GM21528 (cell line): ENCODE results near the gene ASB6.
"Not testable (repeated sequence)": the region's sequence is repeated elsewhere in the genome, so short reads cannot be mapped to it uniquely, and the experiment has no call there.

Experiments used
- ATAC-seq: cut with Tn5 transposase; IDR thresholded peaks from one replicate; pipeline ENCODE4 v1.9.1; 2021; ENCODE audit warnings: mild to moderate bottlenecking, moderate library complexity; ENCODE audit not compliant: unreplicated experiment, low FRiP score

ASB6 gene

DNA sequence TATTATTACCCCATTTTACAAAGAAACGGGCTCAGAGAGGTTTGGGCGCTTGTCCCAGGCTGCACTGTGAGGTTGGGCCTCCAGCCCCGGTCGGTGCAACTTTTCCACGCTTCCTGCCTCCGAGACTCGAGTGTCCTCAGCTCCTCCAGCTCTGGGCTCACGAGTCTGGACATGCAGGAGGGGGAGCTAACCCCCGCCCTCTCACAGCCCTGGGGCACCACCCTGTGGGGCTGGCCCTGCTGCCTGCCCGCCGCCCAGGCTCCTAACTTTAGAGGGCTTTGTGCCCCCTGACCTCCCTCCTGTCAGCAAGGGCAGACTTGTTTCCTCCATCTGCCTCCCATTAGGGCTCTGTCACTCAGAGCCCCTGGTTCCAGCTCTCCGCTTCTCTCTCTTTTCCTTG, 4.3 kb upstream of the ASB6 start:
- no peak for ATAC-seq

GRCh38 chr9:129644902-129645301, 3.0 kb upstream of the ASB6 start:
- no peak for ATAC-seq

DNA sequence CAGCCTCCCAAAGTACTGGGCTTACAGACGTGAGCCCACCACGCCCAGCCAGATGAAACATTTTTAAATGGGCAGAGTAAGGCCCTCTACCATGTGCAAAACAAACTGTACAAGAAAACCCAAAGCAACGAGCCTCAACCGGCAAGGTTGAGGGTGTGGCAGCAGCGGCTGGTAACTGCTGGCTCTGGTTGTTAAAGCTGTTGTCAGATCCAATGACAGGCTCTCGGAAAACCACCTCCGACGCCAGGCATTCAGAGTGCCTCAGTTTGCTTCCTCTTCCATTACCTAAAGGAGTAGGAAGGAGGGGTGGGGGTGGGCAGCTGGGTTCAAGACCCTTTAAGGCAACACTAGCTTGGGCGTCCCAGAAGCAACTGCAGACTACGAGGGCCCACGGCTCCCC, 2.4 kb upstream of the ASB6 start:
- no peak for ATAC-seq

- ATAC-seq: no peak
Measured at GRCh38 chr9:129643706-129644105, 1.8 kb upstream of the ASB6 start.

GRCh38 chr9:129640871-129641749, 841 bp downstream of the ASB6 start:
- no peak for ATAC-seq

DNA sequence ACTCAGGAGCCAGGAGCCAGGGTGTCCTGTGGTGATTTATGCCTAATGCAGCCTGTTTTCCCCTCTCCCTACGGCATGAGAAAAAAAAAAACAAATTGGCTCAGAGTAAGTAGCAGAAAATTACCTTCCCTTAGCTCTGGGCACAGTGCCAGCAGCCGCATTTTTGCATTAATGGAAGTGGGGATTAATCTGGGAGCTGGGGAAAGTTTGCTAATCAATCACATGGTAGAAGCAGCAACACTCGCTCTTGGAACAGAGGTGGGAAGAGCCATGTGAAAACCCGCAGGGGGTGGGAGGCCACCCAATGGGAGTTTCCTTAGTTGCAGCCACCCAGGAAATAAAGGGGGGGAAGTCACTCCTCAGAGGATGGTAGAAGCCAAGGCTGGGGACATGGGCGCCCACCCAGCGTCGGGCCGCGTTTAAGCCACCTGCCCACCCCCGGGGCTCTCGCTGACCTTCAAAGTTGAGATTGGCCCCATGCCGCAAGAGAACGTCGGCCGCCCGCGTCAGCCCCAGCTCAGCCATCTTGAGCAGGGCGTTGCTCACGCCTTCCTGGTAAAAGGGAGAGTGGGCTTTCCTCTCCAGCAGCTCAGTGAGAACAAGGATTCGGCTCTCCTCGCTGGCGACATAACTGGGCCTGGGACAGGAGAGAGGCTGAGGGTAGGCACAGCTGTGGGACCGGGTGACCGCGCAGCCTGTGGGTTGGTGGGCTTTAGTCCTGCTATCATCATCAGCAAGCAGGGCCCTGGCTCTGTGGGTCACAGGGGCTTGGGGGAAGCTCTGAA, 1.7 kb downstream of the ASB6 start:
- ATAC-seq: no peak

- ATAC-seq: no peak
Measured at GRCh38 chr9:129639756-129640085, 2.2 kb downstream of the ASB6 start.

DNA sequence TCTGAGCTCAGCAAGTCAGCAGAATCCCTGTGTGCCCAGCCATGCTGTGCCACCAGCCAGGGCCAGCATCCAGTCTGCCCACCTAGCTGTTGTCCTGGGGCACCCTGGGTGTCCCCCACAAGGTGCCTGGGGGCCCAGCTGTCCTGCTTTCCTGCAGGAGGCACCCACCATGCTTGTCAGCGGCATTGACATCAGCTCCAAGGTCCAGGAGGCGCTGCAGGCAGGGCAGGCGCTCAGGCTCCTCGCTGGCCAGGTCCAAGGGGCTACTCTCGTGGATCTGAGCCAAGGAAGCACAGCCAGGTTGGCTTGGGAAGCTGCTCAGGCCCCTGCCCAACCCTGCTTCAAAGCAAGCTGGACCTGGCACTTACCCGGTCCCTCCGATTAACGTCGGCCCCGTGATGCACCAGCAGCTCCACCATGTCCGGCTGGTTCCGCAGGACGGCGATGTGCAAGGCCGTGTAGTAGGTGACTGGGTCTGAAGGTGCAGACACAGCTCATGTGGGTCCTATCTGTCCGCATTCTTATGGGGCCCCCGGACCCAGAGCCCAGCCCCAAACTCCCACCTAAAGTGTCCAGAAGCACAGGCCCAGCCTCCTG, 2.8 kb downstream of the ASB6 start:
- no peak for ATAC-seq

GRCh38 chr9:129637673-129638439, 4.1 kb downstream of the ASB6 start:
- ATAC-seq: no peak

DNA sequence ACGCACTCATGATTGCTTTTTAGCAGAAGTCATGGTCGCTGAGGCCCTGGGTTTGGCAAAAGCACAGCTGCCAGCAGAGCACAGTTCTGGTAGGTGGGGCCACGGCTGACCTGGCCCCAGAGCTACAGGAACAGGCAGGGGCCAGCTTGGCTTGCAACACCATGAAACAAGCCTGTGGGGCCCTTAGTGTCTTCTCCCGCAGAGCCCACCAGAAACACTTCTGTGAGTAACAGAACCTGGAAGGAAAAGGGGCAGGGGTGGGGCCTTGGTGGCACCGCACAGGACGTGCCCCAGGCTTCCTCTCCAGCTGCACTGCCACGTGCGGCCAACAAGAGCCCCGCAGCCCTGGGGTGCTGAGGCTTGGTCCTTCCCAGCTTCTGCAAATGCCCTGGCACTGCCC, 4.8 kb downstream of the ASB6 start:
- no peak for ATAC-seq

- not testable (repeated sequence) for ATAC-seq
Measured at GRCh38 chr9:129636343-129636742, 5.6 kb downstream of the ASB6 start.

DNA sequence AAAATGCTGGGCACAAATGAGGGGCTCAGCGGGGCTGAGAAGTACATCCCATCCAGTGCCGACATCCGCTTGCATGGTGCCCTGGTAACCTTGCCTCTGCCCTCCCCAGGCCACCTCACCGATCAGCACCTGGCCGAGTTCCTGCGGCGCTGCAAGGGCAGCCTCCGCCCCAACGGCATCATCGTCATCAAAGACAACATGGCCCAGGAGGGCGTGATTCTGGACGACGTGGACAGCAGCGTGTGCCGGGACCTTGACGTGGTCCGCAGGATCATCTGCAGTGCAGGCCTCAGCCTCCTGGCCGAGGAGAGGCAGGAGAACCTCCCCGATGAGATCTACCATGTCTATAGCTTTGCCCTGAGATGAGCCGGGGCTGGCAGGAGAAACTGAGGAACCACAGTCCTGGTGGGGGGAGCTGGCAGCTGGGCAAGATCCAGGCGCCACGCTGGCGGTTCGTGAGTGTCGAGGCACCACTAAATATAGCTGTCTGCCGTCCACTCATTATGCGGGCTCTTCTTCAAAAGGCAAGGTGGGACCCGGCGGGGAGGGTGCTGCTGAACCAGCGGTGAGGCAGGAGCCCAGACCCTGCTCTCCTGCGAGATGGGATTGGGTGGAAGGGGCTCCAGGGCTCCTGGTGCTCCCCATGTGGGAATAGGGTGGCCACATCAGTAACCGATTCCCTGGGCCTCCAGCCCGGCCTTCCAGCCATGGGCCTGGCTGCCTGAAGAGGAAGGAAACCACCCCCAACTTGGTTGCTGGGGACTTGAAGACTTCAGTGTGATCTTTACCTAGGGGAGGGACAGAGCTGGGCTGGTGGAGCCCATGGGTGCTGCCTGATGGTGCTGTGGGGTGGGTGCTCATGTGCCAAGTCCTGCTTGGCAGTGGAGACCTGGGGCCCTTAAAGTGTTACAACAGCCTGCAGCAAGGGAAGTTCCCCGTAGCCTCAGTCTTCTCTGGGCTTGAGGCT, 6.6 kb downstream of the ASB6 start:
- ATAC-seq: no peak

DNA sequence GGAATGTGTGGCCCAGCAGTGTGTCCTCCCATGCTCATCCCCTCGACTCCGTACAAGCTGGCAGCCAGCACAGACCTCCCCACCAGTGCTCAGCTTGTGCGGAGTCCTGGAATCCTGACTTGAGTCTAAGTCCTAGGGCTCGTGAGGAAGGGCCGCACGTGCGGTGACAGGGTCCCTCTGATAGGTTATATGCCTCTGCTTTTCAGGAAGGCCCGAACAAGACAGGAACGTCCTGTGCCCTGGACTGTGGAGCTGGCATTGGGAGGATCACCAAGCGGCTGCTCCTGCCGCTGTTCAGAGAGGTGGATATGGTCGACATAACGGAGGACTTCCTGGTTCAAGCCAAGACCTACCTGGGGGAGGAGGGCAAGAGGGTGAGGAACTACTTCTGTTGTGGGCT, 8.1 kb downstream of the ASB6 start:
- ATAC-seq: no peak

GRCh38 chr9:129633207-129633606, 8.7 kb downstream of the ASB6 start:
- ATAC-seq: no peak

- ATAC-seq: no peak
Measured at GRCh38 chr9:129632460-129632859, 9.5 kb downstream of the ASB6 start.

GRCh38 chr9:129631674-129632129, 10.2 kb downstream of the ASB6 start:
- no peak for ATAC-seq

- ATAC-seq: no peak
Measured at GRCh38 chr9:129630967-129631673, 10.8 kb downstream of the ASB6 start.

DNA sequence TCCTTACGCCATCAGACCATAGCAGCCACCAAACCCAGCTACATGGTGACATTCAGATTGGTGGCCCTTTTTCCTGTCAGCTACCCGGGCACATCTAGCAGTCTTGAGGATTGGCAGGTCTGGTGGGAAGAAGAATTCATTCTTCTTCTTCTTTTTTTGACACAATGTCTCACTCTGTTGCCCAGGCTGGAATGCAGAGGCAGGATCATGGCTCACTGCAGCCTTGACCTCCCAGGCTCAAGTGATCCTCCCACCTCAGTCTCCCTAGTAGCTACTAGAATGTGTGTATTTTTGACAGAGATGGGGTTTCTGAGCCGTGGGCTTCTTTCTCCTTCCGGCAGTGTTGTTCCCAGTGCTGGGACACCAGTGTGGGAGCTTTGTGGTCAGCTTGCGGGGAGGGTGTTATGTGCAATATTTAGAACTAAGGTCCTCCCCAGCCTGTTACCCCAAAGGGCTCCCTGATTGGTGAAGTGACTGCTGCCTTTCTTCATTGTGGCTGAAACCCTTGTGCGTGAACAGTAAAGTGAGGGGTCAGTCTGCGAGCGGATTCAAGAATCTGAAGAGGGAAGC, 12.6 kb downstream of the ASB6 start:
- no peak for ATAC-seq

- no peak for ATAC-seq
Measured at GRCh38 chr9:129628709-129629108, 13.2 kb downstream of the ASB6 start.
